ENCODE measurements around the gene ROBO1.

DNA sequence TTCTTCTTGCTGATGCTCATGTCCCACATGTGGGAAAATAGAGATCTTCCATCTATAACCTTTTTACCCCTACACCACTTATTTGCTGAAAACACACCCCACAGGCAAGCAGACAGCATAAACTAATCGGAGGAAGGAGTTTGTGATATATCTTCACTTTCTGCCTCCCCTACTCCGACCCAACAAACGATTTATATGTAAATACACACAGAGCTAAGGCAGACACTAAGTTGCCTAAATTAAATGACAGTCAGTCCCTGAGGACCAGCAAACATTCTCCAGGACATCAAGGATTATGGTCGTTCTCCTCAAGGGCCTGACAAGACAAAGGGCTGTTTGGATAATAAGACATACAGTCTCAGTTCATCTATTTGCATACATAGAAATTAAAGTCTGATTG is 552.5 kb downstream of the ROBO1 start:
- no peak for TF ChIP-seq POLR2A (IDR thresholded peaks at IDR 0.05)
- TF ChIP-seq, protein P1, sequence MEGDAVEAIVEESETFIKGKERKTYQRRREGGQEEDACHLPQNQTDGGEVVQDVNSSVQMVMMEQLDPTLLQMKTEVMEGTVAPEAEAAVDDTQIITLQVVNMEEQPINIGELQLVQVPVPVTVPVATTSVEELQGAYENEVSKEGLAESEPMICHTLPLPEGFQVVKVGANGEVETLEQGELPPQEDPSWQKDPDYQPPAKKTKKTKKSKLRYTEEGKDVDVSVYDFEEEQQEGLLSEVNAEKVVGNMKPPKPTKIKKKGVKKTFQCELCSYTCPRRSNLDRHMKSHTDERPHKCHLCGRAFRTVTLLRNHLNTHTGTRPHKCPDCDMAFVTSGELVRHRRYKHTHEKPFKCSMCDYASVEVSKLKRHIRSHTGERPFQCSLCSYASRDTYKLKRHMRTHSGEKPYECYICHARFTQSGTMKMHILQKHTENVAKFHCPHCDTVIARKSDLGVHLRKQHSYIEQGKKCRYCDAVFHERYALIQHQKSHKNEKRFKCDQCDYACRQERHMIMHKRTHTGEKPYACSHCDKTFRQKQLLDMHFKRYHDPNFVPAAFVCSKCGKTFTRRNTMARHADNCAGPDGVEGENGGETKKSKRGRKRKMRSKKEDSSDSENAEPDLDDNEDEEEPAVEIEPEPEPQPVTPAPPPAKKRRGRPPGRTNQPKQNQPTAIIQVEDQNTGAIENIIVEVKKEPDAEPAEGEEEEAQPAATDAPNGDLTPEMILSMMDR (IDR thresholded peaks at IDR 0.05) = no peak
